Stomach (tissue), 9 donors: ENCODE results near the gene YWHAG. TPM values are rescaled to one million over a fixed set of nuclear protein-coding genes. Genes with fewer than 3 reads are reported as not detected.
"Not testable (repeated sequence)": the region's sequence is repeated elsewhere in the genome, so short reads cannot be mapped to it uniquely, and the experiment has no call there.

Experiments
- DNase-seq, 2 donors: peaks; one replicate each; pipeline versions ENCODE4 v3.0.0 to v3.0.0-alpha.2; 2013 to 2019
- H3K27ac ChIP-seq, 5 donors: fragments of 200-600 bp in 4 of 5; sonication (generic) in 4 of 5; one replicate each; pipeline ENCODE4 v1.5.1; 2013 to 2019; ENCODE audit warnings: mild to moderate bottlenecking in 1 of 5, moderate library complexity in 1 of 5
- H3K27me3 ChIP-seq, 3 donors: fragments of 200-600 bp; sonication (generic); one replicate each; pipeline ENCODE4 v1.5.1; 2017 to 2019; ENCODE audit warnings: mixed run types in 1 of 3
- H3K36me3 ChIP-seq, 4 donors: fragments of 200-600 bp; sonication (generic); 1 replicate in 3 of 4; 2 replicates in 1 of 4; pipeline ENCODE4 v1.5.1; 2016 to 2019
- H3K4me1 ChIP-seq, 4 donors: fragments of 200-600 bp; sonication (generic); one replicate each; pipeline ENCODE4 v1.5.1; 2016 to 2019
- H3K4me3 ChIP-seq, 4 donors: fragments of 200-600 bp; sonication (generic) in 3 of 4; one replicate each; pipeline ENCODE4 v1.5.1; 2016 to 2019; ENCODE audit warnings: mild to moderate bottlenecking in 1 of 4
- H3K9me3 ChIP-seq, 4 donors: fragments of 200-600 bp; sonication (generic); one replicate each; pipeline ENCODE4 v1.5.1; 2016 to 2019
- CTCF ChIP-seq, 7 experiments: fragments of 450-650 bp in 4 of 7; fragments of 200-600 bp in 3 of 7; sonication (generic) in 3 of 7; IDR thresholded peaks; one replicate each; pipeline ENCODE4 v1.5.1; 2016 to 2019; ENCODE audit warnings: antibody characterized with exemption in 7 of 7, control low read depth in 2 of 7, mild to moderate bottlenecking in 1 of 7
- EP300 ChIP-seq: sonication (generic); formaldehyde crosslinking; IDR thresholded peaks from one replicate; pipeline ENCODE4 v1.6.1; 2017; ENCODE audit warnings: antibody characterized with exemption
- POLR2A ChIP-seq, 4 donors: fragments of 450-650 bp; IDR thresholded peaks; one replicate each; pipeline ENCODE4 v1.6.1; 2016; ENCODE audit warnings: antibody characterized with exemption in 4 of 4, control low read depth in 2 of 4, mild to moderate bottlenecking in 1 of 4, moderate library complexity in 1 of 4
- POLR2AphosphoS5 ChIP-seq, 3 donors: sonication (generic); formaldehyde crosslinking; IDR thresholded peaks; one replicate each; pipeline ENCODE4 v1.6.1; 2016; ENCODE audit warnings: antibody characterized with exemption in 3 of 3
- WGBS, 5 donors: extraction: QIAGEN DNeasy Blood & Tissue Kit in 3 of 5; methylation state at CpG; one replicate each; pipeline versions ENCODE4 v1.1.5 to v1.1.7; 2013 to 2018; 5-methylcytosine and 5-hydroxymethylcytosine counted together
- intact Hi-C: fragments of 100-400 bp; cut with DNase I; formaldehyde crosslinking; loops from one replicate; pipeline ENCODE4 v1.15.1; 2023; ENCODE audit warnings: low total_unique reads
- polyA plus RNA-seq, 3 donors: library from polyadenylated mRNA; stranded (reverse); fragments of 200-250 nt; gene quantifications; one replicate each; pipeline ENCODE4 v1.2.3, GENCODE V29; 2013
- total RNA-seq, 5 donors: library from RNA; depleted of rRNA; stranded (reverse); fragments of >200 nt; gene quantifications; one replicate each; pipeline versions ENCODE4 v1.1.0 to v1.2.3, GENCODE V29; 2014 to 2016
- donor health status: healthy with polysubstance abuse.
- donor health status: Bipolar disorder and iron deficiency.
- donor health status: healthy.

YWHAG gene
- total and polyA plus RNA-seq, 8 donors: 26.7 to 64.6 (median 45.9) TPM

GRCh38 chr7:76397409-76398183 lies 38.8 kb upstream of the YWHAG start:
- H3K27me3 ChIP-seq: no peaks in the 10 kb centered on the region
- H3K9me3 ChIP-seq: no peaks in the 10 kb centered on the region
- peaks cover 15 to 31% (median 27%) of the 10 kb centered on the region in 4 donors for H3K4me1 ChIP-seq
- DNase-seq: peak; percentile 83 to 92
- peak overlapping the region in 2 of 5 donors; percentile 38 to 60 for H3K27ac ChIP-seq
- TF ChIP-seq POLR2AphosphoS5 (IDR thresholded peaks at IDR 0.05) (peak in 1 of 3 donors; percentile 41), EP300 (no peak)
- intact Hi-C loops: no loop called here
- H3K4me3 ChIP-seq: peak overlapping the region; percentile 45 to 60 (median 53)
- no peaks in the 10 kb centered on the region for H3K36me3 ChIP-seq
- WGBS, 5 donors: 12 to 45% (median 18%) methylated on average over 8 to 45 of the region's 45 CpGs

- peak overlapping the region; percentile 45 to 60 (median 53) for H3K4me3 ChIP-seq
- peak overlapping the region in 1 of 5 donors; percentile 38 for H3K27ac ChIP-seq
- DNase-seq: no peak
- WGBS, 5 donors: 55 to 67% (median 62%) methylated on average over 8 of the region's 8 CpGs
- TF ChIP-seq CTCF (IDR thresholded peaks at IDR 0.05) (no peak), POLR2A (IDR thresholded peaks at IDR 0.05) (no peak), POLR2AphosphoS5 (IDR thresholded peaks at IDR 0.05) (no peak), EP300 (no peak)
- no peaks in the 10 kb centered on the region for H3K9me3 ChIP-seq
- no peaks in the 10 kb centered on the region for H3K36me3 ChIP-seq
- H3K27me3 ChIP-seq: no peaks in the 10 kb centered on the region
- intact Hi-C loops: no loop called here
- H3K4me1 ChIP-seq: peaks cover 16 to 34% (median 31%) of the 10 kb centered on the region in 4 donors
Measured at GRCh38 chr7:76396864-76397263, 38.1 kb upstream of the YWHAG start.

GRCh38 chr7:76395965-76396726 lies 37.4 kb upstream of the YWHAG start:
- peaks cover 16 to 34% (median 31%) of the 10 kb centered on the region in 4 donors for H3K4me1 ChIP-seq
- intact Hi-C loops: no loop called here
- H3K27me3 ChIP-seq: no peaks in the 10 kb centered on the region
- peak in 1 of 2 donors; percentile 65 for DNase-seq
- no peaks in the 10 kb centered on the region for H3K9me3 ChIP-seq
- no peak for TF ChIP-seq POLR2A (IDR thresholded peaks at IDR 0.05)
- TF ChIP-seq EP300: no peak
- TF ChIP-seq CTCF (IDR thresholded peaks at IDR 0.05): no peak
- no peak for TF ChIP-seq POLR2AphosphoS5 (IDR thresholded peaks at IDR 0.05)
- H3K36me3 ChIP-seq: no peaks in the 10 kb centered on the region
- no peak overlapping the region for H3K27ac ChIP-seq
- no peak overlapping the region for H3K4me3 ChIP-seq
- 68 to 71% (median 69%) methylated on average over 13 of the region's 13 CpGs for WGBS, 5 donors

DNA sequence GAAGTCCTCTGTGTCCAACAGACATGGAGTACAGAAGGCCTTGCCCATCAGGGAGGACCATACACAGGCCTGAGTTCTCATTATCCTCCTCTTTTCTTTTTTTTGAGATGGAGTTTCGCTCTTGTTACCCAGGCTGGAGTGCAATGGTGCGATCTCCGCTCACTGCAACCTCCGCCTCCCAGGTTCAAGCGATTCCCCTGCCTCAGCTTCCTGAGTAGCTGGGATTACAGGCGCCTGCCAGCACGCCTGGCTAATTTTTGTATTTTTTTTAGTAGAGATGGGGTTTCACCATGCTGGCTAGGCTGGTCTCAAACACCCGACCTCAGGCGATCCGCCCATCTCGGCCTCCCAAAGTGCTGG lies 36.8 kb upstream of the YWHAG start:
- H3K4me1 ChIP-seq: peaks cover 16 to 34% (median 31%) of the 10 kb centered on the region in 4 donors
- H3K4me3 ChIP-seq, intact Hi-C loops, H3K27me3 ChIP-seq, H3K27ac ChIP-seq, H3K36me3 ChIP-seq, H3K9me3 ChIP-seq, DNase-seq: not testable (repeated sequence)
- 85 to 95% (median 88%) methylated on average over 11 of the region's 11 CpGs for WGBS, 5 donors

DNA sequence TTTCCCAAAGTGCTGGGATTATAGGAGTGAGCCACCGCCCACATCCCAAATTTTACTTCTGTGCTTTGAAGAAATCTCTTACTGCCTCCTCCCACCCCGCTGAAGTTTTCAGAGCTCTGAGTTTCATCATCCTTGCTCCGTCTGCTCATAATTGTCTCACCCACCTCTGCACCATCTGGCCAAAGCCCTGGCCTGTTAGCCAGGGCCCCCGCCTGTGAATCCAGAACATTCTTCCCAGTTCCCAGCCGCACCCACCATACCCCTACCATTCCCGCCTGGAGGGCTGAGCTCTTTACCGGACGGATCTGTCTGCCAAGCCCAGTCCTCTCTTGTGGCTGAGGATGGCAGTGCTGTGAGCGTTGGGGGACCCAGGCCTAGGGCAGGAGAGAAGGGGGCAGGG lies 36.2 kb upstream of the YWHAG start:
- Histone ChIP-seq H3K36me3 (no peaks in the 10 kb centered on the region), H3K4me1 (peaks cover 16 to 34% (median 31%) of the 10 kb centered on the region in 4 donors), H3K27me3 (no peaks in the 10 kb centered on the region), H3K9me3 (no peaks in the 10 kb centered on the region), H3K4me3 (no peak overlapping the region), H3K27ac (no peak overlapping the region)
- no peak for DNase-seq
- 87 to 98% (median 93%) methylated on average over 9 of the region's 9 CpGs for WGBS, 5 donors
- intact Hi-C loops: no loop called here
- no peak for TF ChIP-seq POLR2AphosphoS5 (IDR thresholded peaks at IDR 0.05)
- no peak for TF ChIP-seq EP300
- no peak for TF ChIP-seq POLR2A (IDR thresholded peaks at IDR 0.05)
- no peak for TF ChIP-seq CTCF (IDR thresholded peaks at IDR 0.05)
